Heart right ventricle (tissue), 16 donors: ENCODE data around the gene FANCC. TPM values are rescaled to one million over a fixed set of nuclear protein-coding genes. Genes with fewer than 3 reads are reported as not detected.
"Not testable (repeated sequence)": the region's sequence is repeated elsewhere in the genome, so short reads cannot be mapped to it uniquely, and the experiment has no call there.

Experiments
- ATAC-seq, 8 donors: fragments of 200-7000 bp; cut with Tn5 transposase; one replicate each; pipeline ENCODE4 v1.9.1; 2020; ENCODE audit warnings: mild to moderate bottlenecking in 8 of 8, moderate library complexity in 8 of 8, moderate number of reproducible peaks in 1 of 8
- DNase-seq, 2 donors: peaks; one replicate each; pipeline ENCODE4 v3.0.0-alpha.2; 2020
- H3K27ac ChIP-seq, 10 donors: fragments of 200-600 bp; sonication (generic) in 2 of 10; one replicate each; pipeline versions ENCODE4 v1.5.0 to v1.8.0; 2020 to 2022; ENCODE audit warnings: mild to moderate bottlenecking in 3 of 10
- H3K27me3 ChIP-seq, 7 donors: fragments of 200-600 bp; one replicate each; pipeline ENCODE4 v1.8.0; 2021 to 2022; ENCODE audit warnings: mild to moderate bottlenecking in 2 of 7
- H3K36me3 ChIP-seq, 9 donors: fragments of 200-600 bp; sonication (generic) in 1 of 9; one replicate each; pipeline versions ENCODE4 v1.5.0 to v1.8.0; 2020 to 2022; ENCODE audit warnings: mild to moderate bottlenecking in 2 of 9
- H3K4me1 ChIP-seq, 9 donors: fragments of 200-600 bp; sonication (generic) in 1 of 9; one replicate each; pipeline versions ENCODE4 v1.5.0 to v1.8.0; 2020 to 2022; ENCODE audit warnings: mild to moderate bottlenecking in 4 of 9
- H3K4me3 ChIP-seq, 10 donors: fragments of 200-600 bp; sonication (generic) in 2 of 10; one replicate each; pipeline versions ENCODE4 v1.5.0 to v1.8.0; 2020 to 2022; ENCODE audit warnings: mild to moderate bottlenecking in 7 of 10, moderate library complexity in 2 of 10
- H3K9me3 ChIP-seq, 11 donors: fragments of 200-600 bp in 10 of 11; sonication (generic) in 2 of 11; one replicate each; pipeline versions ENCODE4 v1.5.0 to v1.8.0; 2013 to 2022; ENCODE audit warnings: mild to moderate bottlenecking in 2 of 11, control low read depth in 1 of 11, moderate library complexity in 1 of 11
- WGBS, 2 donors: extraction: QIAGEN DNeasy Blood & Tissue Kit; methylation state at CpG; one replicate each; pipeline ENCODE4 v1.1.7; 2013; ENCODE audit warnings: inconsistent platforms in 1 of 2; 5-methylcytosine and 5-hydroxymethylcytosine counted together
- intact Hi-C, 10 donors: fragments of 100-400 bp; cut with DNase I; formaldehyde crosslinking; loops; one replicate each; pipeline versions ENCODE4 v1.11.1 to v1.14.2; 2022
- polyA plus RNA-seq, 2 donors: library from polyadenylated mRNA; stranded (reverse); fragments of 200-250 nt; gene quantifications; one replicate each; pipeline ENCODE4 v1.2.3, GENCODE V29; 2013
- total RNA-seq, 10 donors: library from RNA; stranded (reverse); fragmentation: NEBNext Ultra II Directional in 3 of 10; extraction: Animal tissue kit (Norgen Biotek cat#: 25700) in 3 of 10; gene quantifications; one replicate each; pipeline versions ENCODE4 v1.2.1 to v1.2.4, GENCODE V29; 2021 to 2023
- TF ChIP-seq, protein P1 (sequence below), 9 donors: fragments of 200-600 bp; sonication (generic) in 2 of 9; IDR thresholded peaks; one replicate each; pipeline versions ENCODE4 v1.5.0 to v1.8.0; 2021 to 2022; ENCODE audit warnings: antibody characterized with exemption in 9 of 9, mild to moderate bottlenecking in 5 of 9, moderate library complexity in 1 of 9
- donor health status: Arrhythmogenic right ventricular cardiomyopathy.
- donor health status: ischemic (EF 13 %, LVEDD 7.1; RV severe dilation, severe dysfunction).
- donor health status: healthy with polysubstance abuse.
- donor health status: DM: no; HTN: yes; CAD: no.
- donor health status: DM: no; HTN: no; CAD: no.
- donor health status: ischemic (EF 25% LVEDD 6.9; RV normal size, moderate dysfunction).
- donor health status: ischemic (EF 25% LVEDD 5.7; RV mildly dilated, moderate dysfunction).
- donor health status: healthy.
- donor health status: DM: yes; HTN: yes; CAD: no.
- donor health status: Ischemic cardiomyopathy.
- donor health status: ischemic (EF 35%, LVEDD 5.7; RV mildly dilated, moderate dysfunction).
- donor health status: nonischemic (EF 11% LVEDD 7.7; RV severe dilation, severe dysfunction).
- donor health status: DM: yes; HTN: yes; CAD: no.
- donor health status: PGD.
- donor health status: ischemic (EF 29% LVEDD 5.4; RV normal size, mild dysfunction).
- donor health status: nonischemic (EF 23%, LVEDD 6.1; RV moderate dilation, normal function).

FANCC gene
- total and polyA plus RNA-seq, 12 donors, result 2.9 to 6.8 (median 4.3) TPM

DNA sequence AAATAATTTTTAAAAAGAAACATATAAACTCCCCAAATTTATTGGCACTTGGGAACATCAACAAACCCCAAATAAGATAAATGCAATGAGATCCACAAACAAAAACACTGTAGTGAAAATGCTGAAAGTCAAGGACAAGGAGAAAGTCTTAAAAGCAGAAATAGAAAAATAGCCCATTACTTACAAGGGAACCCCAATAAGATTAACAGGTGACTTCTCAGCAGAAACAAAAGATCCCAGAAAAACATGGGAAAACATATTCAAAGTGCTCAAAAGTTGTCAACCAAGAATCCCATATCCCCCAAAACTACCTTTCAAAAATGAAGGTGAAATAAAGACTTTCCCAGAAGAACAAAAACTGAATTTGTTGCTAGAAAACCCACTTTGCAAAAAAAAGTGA is 40.0 kb downstream of the FANCC start:
- Histone ChIP-seq H3K36me3 (no peaks in the 10 kb centered on the region), H3K27me3 (no peaks in the 10 kb centered on the region), H3K4me3 (no peak overlapping the region), H3K9me3 (peaks cover 0 to 36% (median 22%) of the 10 kb centered on the region in 11 donors), H3K27ac (no peak overlapping the region), H3K4me1 (no peaks in the 10 kb centered on the region)
- intact Hi-C loops, result no loop called here
- no peak for DNase-seq
- TF ChIP-seq, protein P1, sequence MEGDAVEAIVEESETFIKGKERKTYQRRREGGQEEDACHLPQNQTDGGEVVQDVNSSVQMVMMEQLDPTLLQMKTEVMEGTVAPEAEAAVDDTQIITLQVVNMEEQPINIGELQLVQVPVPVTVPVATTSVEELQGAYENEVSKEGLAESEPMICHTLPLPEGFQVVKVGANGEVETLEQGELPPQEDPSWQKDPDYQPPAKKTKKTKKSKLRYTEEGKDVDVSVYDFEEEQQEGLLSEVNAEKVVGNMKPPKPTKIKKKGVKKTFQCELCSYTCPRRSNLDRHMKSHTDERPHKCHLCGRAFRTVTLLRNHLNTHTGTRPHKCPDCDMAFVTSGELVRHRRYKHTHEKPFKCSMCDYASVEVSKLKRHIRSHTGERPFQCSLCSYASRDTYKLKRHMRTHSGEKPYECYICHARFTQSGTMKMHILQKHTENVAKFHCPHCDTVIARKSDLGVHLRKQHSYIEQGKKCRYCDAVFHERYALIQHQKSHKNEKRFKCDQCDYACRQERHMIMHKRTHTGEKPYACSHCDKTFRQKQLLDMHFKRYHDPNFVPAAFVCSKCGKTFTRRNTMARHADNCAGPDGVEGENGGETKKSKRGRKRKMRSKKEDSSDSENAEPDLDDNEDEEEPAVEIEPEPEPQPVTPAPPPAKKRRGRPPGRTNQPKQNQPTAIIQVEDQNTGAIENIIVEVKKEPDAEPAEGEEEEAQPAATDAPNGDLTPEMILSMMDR (IDR thresholded peaks at IDR 0.05), result no peak
- no peak for ATAC-seq

DNA sequence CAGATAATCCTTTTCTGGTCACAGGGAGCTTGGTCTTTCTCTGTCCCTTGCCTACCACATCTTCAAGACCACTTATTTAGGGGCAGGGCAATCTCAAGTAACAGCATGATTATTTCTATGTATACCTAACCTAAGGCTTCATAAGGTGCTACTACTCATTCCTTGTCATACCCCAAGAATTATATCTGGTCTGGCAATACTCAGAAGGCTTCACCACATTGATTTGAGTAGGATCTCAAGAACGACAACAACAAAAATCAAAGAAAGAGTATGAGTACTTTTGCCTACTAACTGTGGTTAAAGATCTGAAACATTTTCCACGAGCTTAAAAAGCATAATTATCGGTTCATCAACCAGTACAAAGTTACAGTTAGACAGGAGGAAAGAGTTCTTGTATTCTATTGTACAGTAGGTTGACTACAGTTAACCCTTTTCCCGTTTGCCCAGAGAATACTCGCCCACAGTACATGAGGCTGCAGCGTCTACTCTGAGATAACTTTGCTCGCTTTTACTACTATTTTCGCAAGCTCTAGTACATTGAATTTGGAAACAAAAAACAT is 41.0 kb downstream of the FANCC start:
- Histone ChIP-seq H3K4me1 (no peaks in the 10 kb centered on the region), H3K4me3 (no peak overlapping the region), H3K27me3 (no peaks in the 10 kb centered on the region), H3K9me3 (peaks cover 0 to 25% (median 14%) of the 10 kb centered on the region in 11 donors), H3K27ac (no peak overlapping the region), H3K36me3 (no peaks in the 10 kb centered on the region)
- ATAC-seq, result no peak
- 88 to 90% methylated on average over 8 of the region's 8 CpGs for WGBS, 2 donors
- intact Hi-C loops, result no loop called here
- TF ChIP-seq, protein P1 (IDR thresholded peaks at IDR 0.05), result no peak
- no peak for DNase-seq

DNA sequence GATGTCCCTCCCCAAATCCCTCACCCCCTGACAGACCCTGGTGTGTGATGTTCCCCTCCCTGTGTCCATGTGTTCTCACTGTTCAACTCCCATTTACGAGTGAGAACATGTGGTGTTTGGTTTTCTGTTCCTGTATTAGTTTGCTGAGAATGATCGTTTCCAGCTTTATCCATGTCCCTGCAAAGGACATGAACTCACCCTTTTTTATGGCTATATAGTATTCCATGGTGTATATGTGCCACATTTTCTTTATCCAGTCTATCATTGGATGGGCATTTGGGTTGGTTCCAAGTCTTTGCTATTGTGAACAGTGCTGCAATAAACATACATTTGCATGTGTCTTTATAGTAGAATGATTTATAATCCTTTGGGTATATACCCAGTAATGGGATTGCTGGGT is 43.3 kb downstream of the FANCC start:
- H3K9me3 ChIP-seq, H3K27me3 ChIP-seq, H3K27ac ChIP-seq, DNase-seq, ATAC-seq, H3K4me1 ChIP-seq, H3K4me3 ChIP-seq, H3K36me3 ChIP-seq, intact Hi-C loops: not testable (repeated sequence)
- WGBS, 2 donors, result 94 to 96% methylated on average over 2 of the region's 2 CpGs

DNA sequence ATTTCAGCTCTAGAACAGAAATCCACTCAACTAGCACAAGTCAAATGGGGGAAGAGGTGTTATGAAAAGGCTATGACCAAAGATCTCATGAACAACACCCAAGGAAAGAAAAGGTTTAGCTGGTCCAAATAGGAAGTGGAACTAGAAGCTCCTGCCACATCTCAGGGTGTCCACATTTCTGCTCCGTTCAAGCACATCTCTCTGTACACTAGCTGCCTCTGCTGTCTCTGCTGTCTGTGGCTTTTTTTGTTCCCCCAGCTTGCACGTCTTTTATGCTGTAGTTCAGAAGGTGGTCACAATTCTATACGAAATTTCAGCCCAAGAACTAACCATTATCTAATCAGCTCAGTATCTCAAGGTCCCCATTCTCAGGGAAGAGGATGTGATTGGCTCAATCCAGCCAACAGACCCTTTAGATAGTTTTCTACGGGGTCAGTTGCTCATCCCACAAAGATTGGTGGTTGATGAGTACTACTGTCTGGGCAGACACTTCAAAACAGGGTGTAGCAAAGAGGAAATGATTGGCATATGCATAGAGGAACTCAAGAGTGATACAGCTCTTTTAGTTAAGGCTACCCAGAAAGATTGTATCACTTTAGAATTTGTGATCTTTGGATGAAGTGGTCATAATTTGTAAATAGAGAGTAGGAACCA is 44.0 kb downstream of the FANCC start:
- Histone ChIP-seq H3K27ac (no peak overlapping the region), H3K36me3 (no peaks in the 10 kb centered on the region), H3K4me1 (no peaks in the 10 kb centered on the region), H3K4me3 (no peak overlapping the region), H3K9me3 (peaks cover 0 to 3% (median 0%) of the 10 kb centered on the region in 11 donors), H3K27me3 (no peaks in the 10 kb centered on the region)
- TF ChIP-seq, protein P1 (IDR thresholded peaks at IDR 0.05), result no peak
- ATAC-seq (no peak), DNase-seq (no peak)
- WGBS, 2 donors, result 80 to 83% methylated on average over 4 of the region's 4 CpGs
- intact Hi-C loops, result no loop called here

DNA sequence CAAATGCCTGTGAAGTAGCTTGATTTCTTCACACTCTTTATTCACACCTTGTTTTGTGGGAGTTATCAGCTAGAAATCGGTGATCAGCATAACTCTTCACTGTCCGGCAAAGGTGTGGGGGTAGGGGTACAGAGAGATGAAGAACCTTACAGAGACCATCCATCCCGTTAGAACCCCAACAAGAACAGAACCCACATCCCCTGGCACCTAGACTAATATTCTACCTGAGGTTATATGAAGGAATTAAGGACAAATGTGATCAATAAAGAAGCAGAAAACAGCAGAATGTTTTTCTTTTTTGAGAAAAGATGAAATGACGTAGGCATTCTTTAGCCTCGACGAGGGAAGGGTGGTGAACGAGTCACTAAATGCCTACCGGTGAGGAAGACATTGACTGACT is 44.7 kb downstream of the FANCC start:
- WGBS, 2 donors, result 96 to 97% methylated on average over 8 of the region's 8 CpGs
- Histone ChIP-seq H3K27ac (no peak overlapping the region), H3K9me3 (peaks cover 0 to 3% (median 0%) of the 10 kb centered on the region in 11 donors), H3K36me3 (no peaks in the 10 kb centered on the region), H3K4me3 (no peak overlapping the region), H3K4me1 (no peaks in the 10 kb centered on the region), H3K27me3 (no peaks in the 10 kb centered on the region)
- intact Hi-C loops, result no loop called here
- DNase-seq, result no peak
- TF ChIP-seq, protein P1 (IDR thresholded peaks at IDR 0.05), result no peak
- ATAC-seq, result no peak
